Hepatocyte (in vitro differentiated cells): ENCODE measurements around the gene PNN. TPM values are rescaled to one million over a fixed set of nuclear protein-coding genes. Genes with fewer than 3 reads are reported as not detected.
A peak's percentile ranks its signal among the peaks of the same experiment; 100 is the strongest.
"Not testable (repeated sequence)": the region's sequence is repeated elsewhere in the genome, so short reads cannot be mapped to it uniquely, and the experiment has no call there.

Experiments used
- DNase-seq: peaks from one replicate; pipeline ENCODE4 v3.0.0-alpha.2; 2016; ENCODE audit warnings: low spot score
- H2AFZ ChIP-seq: fragments of 200-600 bp; sonication (generic); 2 replicates; pipeline ENCODE4 v1.6.0; 2016; ENCODE audit warnings: antibody characterized with exemption, mild to moderate bottlenecking
- H3K27ac ChIP-seq: fragments of 200-600 bp; sonication (generic); 2 replicates; pipeline ENCODE4 v1.5.1; 2016; ENCODE audit warnings: mild to moderate bottlenecking
- H3K27me3 ChIP-seq: fragments of 200-600 bp; sonication (generic); 2 replicates; pipeline ENCODE4 v1.6.1; 2016
- H3K36me3 ChIP-seq: fragments of 200-600 bp; sonication (generic); replicated peaks from 2 replicates; pipeline ENCODE4 v1.5.1; 2016; ENCODE audit warnings: low read depth; ENCODE audit not compliant: insufficient read depth
- H3K4me1 ChIP-seq: fragments of 200-600 bp; sonication (generic); 2 replicates; pipeline ENCODE4 v1.5.1; 2016; ENCODE audit warnings: mild to moderate bottlenecking, moderate library complexity; ENCODE audit not compliant: insufficient read depth
- H3K4me2 ChIP-seq: fragments of 200-600 bp; sonication (generic); 2 replicates; pipeline ENCODE4 v1.6.0; 2016
- H3K4me3 ChIP-seq: fragments of 200-600 bp; sonication (generic); 2 replicates; pipeline ENCODE4 v1.5.1; 2016; ENCODE audit warnings: mild to moderate bottlenecking
- H3K79me2 ChIP-seq: fragments of 200-600 bp; sonication (generic); 2 replicates; pipeline ENCODE4 v1.6.0; 2017; ENCODE audit warnings: mild to moderate bottlenecking
- H3K9me2 ChIP-seq: fragments of 200-600 bp; sonication (generic); replicated peaks from 2 replicates; pipeline ENCODE4 v1.6.0; 2017; ENCODE audit warnings: mild to moderate bottlenecking; ENCODE audit not compliant: insufficient read depth
- H3K9me3 ChIP-seq: fragments of 200-600 bp; sonication (generic); 2 replicates; pipeline ENCODE4 v1.5.1; 2016; ENCODE audit warnings: low read depth, mild to moderate bottlenecking
- H4K20me1 ChIP-seq: fragments of 200-600 bp; sonication (generic); 2 replicates; pipeline ENCODE4 v1.6.0; 2016; ENCODE audit warnings: mild to moderate bottlenecking; ENCODE audit not compliant: insufficient read depth, poor library complexity, severe bottlenecking
- EZH2 ChIP-seq: fragments of 200-600 bp; sonication (generic); IDR thresholded peaks from 2 replicates; pipeline ENCODE4 v1.6.1; 2016; ENCODE audit warnings: antibody characterized with exemption, mild to moderate bottlenecking, borderline replicate concordance
- EZH2phosphoT487 ChIP-seq: fragments of 200-600 bp; sonication (generic); IDR thresholded peaks from one replicate; pipeline ENCODE4 v1.6.1; 2018; ENCODE audit warnings: antibody characterized with exemption, mild to moderate bottlenecking, low read depth, moderate library complexity; ENCODE audit not compliant: unreplicated experiment, severe bottlenecking
- WGBS: methylation state at CpG from one replicate; pipeline ENCODE4 v1.1.6; 2016; ENCODE audit warnings: low lambda C conversion rate; ENCODE audit errors: missing lambda C conversion rate; 5-methylcytosine and 5-hydroxymethylcytosine counted together
- polyA plus RNA-seq: library from polyadenylated mRNA; unstranded; fragments of >200 nt; fragmentation: Nextera tagmentation; extraction: Ambion mirVana; gene quantifications from 2 replicates; pipeline ENCODE4 v1.2.1, GENCODE V29; 2016
- total RNA-seq: library from RNA; depleted of rRNA; stranded (reverse); fragments of >200 nt; gene quantifications from 2 replicates; pipeline ENCODE4 v1.2.3, GENCODE V29; 2014
- TF ChIP-seq, protein P1 (sequence below): fragments of 200-600 bp; sonication (generic); IDR thresholded peaks from 2 replicates; pipeline ENCODE4 v1.5.1; 2016; ENCODE audit warnings: antibody characterized with exemption, mild to moderate bottlenecking; ENCODE audit not compliant: poor library complexity

The PNN gene
- total and polyA plus RNA-seq, 2 experiments from 2014 or later: 30.9 to 49.3 TPM

DNA sequence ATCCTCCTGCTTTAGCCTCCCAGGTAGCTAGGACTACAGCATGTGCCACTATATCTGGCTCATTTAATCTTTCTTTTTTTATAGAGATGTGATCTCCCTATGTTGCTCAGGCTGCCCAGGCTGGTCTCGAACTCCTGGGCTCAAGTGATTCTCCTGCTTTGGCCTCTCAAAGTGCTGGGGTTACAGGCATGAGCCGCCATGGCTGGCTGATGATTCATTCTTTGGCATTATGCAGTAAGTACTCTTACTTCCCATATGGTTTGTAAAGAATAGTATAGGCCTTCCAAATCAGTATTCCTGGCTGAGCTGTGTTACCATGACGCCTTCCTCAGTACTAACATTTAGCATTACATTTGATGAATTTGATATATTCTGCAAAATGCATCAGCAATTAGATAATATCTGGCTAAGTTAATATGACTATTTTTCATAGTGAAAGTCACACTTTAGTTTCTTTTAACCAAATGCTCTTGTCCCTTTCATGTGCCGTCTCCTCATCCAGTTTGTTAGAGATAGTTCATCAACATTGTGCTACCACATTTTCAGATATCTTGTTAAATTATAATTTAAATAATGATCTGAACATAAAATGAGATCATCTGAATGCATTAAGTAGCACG is 55.5 kb downstream of the PNN start:
- no peaks in the 10 kb centered on the region for H4K20me1 ChIP-seq
- H3K4me2 ChIP-seq: no peak overlapping the region
- no peak for DNase-seq
- no peak overlapping the region for H3K27ac ChIP-seq
- H3K9me2 ChIP-seq: no peaks in the 10 kb centered on the region
- no peak overlapping the region for H3K4me3 ChIP-seq
- WGBS: 83% methylated on average over 5 of the region's 5 CpGs
- no peak for TF ChIP-seq EZH2
- TF ChIP-seq, protein P1, sequence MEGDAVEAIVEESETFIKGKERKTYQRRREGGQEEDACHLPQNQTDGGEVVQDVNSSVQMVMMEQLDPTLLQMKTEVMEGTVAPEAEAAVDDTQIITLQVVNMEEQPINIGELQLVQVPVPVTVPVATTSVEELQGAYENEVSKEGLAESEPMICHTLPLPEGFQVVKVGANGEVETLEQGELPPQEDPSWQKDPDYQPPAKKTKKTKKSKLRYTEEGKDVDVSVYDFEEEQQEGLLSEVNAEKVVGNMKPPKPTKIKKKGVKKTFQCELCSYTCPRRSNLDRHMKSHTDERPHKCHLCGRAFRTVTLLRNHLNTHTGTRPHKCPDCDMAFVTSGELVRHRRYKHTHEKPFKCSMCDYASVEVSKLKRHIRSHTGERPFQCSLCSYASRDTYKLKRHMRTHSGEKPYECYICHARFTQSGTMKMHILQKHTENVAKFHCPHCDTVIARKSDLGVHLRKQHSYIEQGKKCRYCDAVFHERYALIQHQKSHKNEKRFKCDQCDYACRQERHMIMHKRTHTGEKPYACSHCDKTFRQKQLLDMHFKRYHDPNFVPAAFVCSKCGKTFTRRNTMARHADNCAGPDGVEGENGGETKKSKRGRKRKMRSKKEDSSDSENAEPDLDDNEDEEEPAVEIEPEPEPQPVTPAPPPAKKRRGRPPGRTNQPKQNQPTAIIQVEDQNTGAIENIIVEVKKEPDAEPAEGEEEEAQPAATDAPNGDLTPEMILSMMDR: no peak
- no peak for TF ChIP-seq EZH2phosphoT487
- H3K4me1 ChIP-seq: peaks cover 16% of the 10 kb centered on the region
- H3K79me2 ChIP-seq: peaks cover 11% of the 10 kb centered on the region
- H3K27me3 ChIP-seq: no peaks in the 10 kb centered on the region
- H3K36me3 ChIP-seq: no peaks in the 10 kb centered on the region
- no peaks in the 10 kb centered on the region for H3K9me3 ChIP-seq
- no peak overlapping the region for H2AFZ ChIP-seq

DNA sequence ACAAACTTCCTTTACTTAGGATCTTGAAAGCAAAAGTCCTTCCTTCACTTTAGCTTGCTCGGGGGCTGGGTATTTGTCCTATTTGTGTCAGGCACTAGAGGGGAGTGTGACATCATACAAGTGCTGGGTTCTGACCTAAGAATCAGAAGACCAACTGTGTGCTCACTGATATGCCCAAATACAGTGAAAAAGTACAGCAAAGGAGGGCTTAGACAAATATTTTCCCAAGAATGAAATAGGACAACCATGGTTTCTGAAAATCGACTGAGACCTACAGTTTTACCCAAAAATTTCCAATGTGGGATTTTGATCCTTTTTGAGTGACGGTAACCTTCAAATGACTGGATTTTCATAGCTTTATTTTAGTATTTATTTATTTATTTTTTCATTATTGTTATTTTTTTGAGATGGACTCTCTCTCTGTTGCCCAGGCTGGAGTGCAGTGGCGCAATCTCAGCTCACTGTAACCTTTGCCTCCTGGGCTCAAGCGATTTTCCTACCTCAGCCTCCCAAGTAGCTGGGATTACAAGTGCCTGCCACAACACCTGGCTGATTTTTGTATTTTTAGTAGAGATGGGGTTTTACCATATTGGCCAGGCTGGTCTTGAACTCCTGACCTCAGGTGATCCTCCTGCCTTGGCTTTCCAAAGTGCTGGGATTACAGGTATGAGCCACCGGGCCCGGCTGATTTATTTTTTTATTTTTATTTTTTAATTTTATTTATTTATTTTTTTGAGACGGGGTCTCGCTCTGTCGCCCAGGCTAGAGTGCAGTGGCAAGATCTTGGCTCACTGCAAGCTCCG is 56.9 kb downstream of the PNN start:
- H4K20me1 ChIP-seq, H3K4me2 ChIP-seq: not testable (repeated sequence)
- H3K27ac ChIP-seq: peak overlapping the region; percentile 77

More for the DNA sequence above, 56.9 kb downstream of the PNN start:
- WGBS: 82% methylated on average over 11 of the region's 11 CpGs
- not testable (repeated sequence) for H3K27me3 ChIP-seq, H3K4me3 ChIP-seq, H3K9me3 ChIP-seq, H2AFZ ChIP-seq, H3K36me3 ChIP-seq, H3K9me2 ChIP-seq
- Histone ChIP-seq H3K4me1 (peaks cover 16% of the 10 kb centered on the region), H3K79me2 (peaks cover 25% of the 10 kb centered on the region)
- TF ChIP-seq, protein P1: peak; percentile 39
- peak; percentile 53 for DNase-seq

Other genes starting within 250 kb of the PNN start
- gene SEC23A, start 72.0 kb upstream of the PNN start, total RNA-seq: 172 and 193 TPM in 2 replicates
- 81.5 and 99.8 TPM in 2 replicates for gene SEC23A, start 72.0 kb upstream of the PNN start, polyA plus RNA-seq
- 24.7 and 28.3 TPM in 2 replicates for gene GEMIN2, start 60.9 kb upstream of the PNN start, total RNA-seq
- 9.0 and 12.4 TPM in 2 replicates for gene GEMIN2, start 60.9 kb upstream of the PNN start, polyA plus RNA-seq
- gene TRAPPC6B, start 4.9 kb upstream of the PNN start, total RNA-seq: 27.2 and 30.3 TPM in 2 replicates
- gene TRAPPC6B, start 4.9 kb upstream of the PNN start, polyA plus RNA-seq: 12.4 and 14.3 TPM in 2 replicates
- 86.0 and 93.6 TPM in 2 replicates for gene MIA2, start 58.7 kb downstream of the PNN start, total RNA-seq
- gene MIA2, start 58.7 kb downstream of the PNN start, polyA plus RNA-seq: 43.9 and 45.9 TPM in 2 replicates